AG09319 (cell line): Measurements from ENCODE around the gene IL19.
"Not testable (repeated sequence)": the region's sequence is repeated elsewhere in the genome, so short reads cannot be mapped to it uniquely, and the experiment has no call there.

ENCODE experiments used
- DNase-seq: peaks from one replicate; pipeline ENCODE4 v3.0.0-alpha.2; 2010; ENCODE audit warnings: low read depth; ENCODE audit errors: extremely low read depth
- TF ChIP-seq, protein P1 (sequence below): IDR thresholded peaks from 2 replicates; pipeline ENCODE4 v1.5.1; 2011; ENCODE audit warnings: low read depth, mild to moderate bottlenecking, inconsistent platforms, low read length, moderate library complexity

The IL19 gene

DNA sequence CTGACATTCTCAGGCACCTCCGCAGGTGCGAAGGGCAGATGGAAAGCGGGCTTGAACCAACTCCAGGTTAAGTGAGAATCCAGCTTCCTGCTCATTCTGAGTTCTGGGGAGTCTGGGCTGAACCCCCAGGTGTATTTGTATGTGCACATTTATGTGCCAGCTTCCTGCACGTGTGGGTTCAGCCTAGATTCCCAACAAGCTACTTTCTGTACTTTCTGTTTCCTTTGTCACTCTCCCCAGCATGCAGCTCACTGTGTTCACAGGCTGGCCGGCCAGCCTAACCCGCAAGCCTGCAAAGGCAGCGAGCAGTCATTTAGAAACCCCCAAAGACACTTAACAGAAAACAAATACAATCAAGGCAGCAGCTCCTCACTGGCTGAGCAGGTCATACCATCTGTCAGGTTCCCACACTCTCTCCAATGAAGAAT is 1.3 kb upstream of the IL19 start:
- TF ChIP-seq, protein P1, sequence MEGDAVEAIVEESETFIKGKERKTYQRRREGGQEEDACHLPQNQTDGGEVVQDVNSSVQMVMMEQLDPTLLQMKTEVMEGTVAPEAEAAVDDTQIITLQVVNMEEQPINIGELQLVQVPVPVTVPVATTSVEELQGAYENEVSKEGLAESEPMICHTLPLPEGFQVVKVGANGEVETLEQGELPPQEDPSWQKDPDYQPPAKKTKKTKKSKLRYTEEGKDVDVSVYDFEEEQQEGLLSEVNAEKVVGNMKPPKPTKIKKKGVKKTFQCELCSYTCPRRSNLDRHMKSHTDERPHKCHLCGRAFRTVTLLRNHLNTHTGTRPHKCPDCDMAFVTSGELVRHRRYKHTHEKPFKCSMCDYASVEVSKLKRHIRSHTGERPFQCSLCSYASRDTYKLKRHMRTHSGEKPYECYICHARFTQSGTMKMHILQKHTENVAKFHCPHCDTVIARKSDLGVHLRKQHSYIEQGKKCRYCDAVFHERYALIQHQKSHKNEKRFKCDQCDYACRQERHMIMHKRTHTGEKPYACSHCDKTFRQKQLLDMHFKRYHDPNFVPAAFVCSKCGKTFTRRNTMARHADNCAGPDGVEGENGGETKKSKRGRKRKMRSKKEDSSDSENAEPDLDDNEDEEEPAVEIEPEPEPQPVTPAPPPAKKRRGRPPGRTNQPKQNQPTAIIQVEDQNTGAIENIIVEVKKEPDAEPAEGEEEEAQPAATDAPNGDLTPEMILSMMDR, result no peak
- no peak for DNase-seq

DNA sequence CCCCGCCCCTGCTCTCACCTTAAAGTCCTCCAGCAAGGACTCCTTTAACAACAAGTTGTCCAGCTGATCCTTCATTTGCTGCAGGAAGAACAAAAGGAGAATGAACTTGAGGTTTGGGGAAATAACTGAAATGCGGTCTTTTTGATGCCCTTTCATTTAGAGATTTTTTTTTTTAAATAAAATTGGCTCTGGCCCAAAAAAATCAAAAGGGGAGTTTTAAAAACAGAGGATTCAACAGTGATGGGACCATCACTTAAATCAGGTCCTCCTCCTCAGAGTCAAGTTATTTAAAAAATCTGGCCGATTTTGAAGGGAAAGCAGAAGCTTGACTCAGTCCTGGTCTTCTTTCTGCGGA is 742 bp downstream of the IL19 start:
- TF ChIP-seq, protein P1, result no peak
- DNase-seq, result no peak

DNA sequence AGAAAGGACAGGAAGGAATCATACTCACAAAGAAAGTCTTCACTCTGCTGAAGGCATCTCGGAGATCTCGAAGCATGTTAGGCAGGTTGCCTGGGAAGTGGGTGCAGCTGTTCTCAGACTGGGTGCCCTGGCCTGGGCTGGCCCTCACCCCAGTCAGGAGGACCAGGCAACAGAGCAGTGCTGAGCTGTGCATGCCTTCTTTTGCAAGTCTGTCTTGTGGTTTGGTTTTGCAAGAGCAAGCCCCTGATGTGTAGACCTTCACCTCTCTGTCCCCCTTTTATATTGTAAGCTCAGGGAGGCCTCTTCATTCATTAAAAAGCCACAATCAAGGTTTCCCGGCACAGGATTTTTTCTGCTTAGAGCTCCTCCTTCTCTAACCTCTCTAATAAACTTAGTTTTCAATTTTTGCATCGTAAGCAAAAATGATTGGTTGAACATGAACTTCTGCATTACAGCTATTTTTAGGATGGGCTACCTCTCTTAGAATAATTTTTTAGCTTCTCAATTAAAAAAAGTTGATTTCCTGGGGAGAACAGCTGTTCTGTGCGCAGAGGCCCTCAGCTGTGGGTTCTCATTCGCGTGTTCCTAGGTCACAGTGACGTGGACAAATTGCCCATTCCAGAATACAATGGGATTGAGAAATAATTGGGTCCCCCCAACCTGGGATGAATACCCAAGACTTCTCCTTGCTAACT is 1.8 kb downstream of the IL19 start, which contains the start of gene IL10:
Gene IL10, minus strand, starts transcription at position 252 of the 695 bp plus-strand sequence. Its CDS starts 59 bp downstream, at position 193.
- TF ChIP-seq, protein P1, result no peak
- no peak for DNase-seq

GRCh38 chr1:206774093-206774492 is 3.5 kb downstream of the IL19 start:
- no peak for DNase-seq
- TF ChIP-seq, protein P1, result no peak

- DNase-seq, result no peak
- TF ChIP-seq, protein P1, result no peak
These were observed 5.7 kb downstream of the IL19 start for GRCh38 chr1:206776229-206776628.

- TF ChIP-seq, protein P1, result no peak
- no peak for DNase-seq
These were observed 7.5 kb downstream of the IL19 start for GRCh38 chr1:206778031-206778430.

DNA sequence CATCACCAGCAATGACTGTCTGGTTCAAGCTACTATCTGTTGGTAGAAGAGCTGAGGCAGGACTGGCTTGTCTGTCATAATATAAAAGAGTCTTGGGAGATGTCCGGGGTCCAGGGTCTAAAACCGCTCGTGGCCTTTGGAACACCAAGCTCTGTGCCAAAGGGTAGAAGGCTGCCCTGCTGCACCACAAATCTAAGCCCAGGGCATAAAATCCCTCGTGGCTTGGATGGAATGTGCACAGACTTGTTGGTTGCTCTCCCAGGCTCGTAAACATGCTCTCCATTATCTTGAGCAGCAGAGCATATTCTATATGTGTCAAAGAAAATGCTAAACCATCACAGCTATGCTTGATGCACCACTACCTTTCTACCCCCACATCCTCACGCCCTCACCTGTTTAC is 8.3 kb downstream of the IL19 start:
- not testable (repeated sequence) for DNase-seq

- no peak for DNase-seq
- TF ChIP-seq, protein P1, result no peak
These were observed 9.1 kb downstream of the IL19 start for GRCh38 chr1:206779638-206780037.
